Stomach (tissue), 4 donors: Measurements from ENCODE around the gene TAS2R10.

Source experiments
- CTCF ChIP-seq, 7 experiments: fragments of 450-650 bp in 4 of 7; fragments of 200-600 bp in 3 of 7; sonication (generic) in 3 of 7; IDR thresholded peaks; one replicate each; pipeline ENCODE4 v1.5.1; 2016 to 2019; ENCODE audit warnings: antibody characterized with exemption in 7 of 7, control low read depth in 2 of 7, mild to moderate bottlenecking in 1 of 7
- POLR2A ChIP-seq, 4 donors: fragments of 450-650 bp; IDR thresholded peaks; one replicate each; pipeline ENCODE4 v1.6.1; 2016; ENCODE audit warnings: antibody characterized with exemption in 4 of 4, control low read depth in 2 of 4, mild to moderate bottlenecking in 1 of 4, moderate library complexity in 1 of 4

GRCh38 chr12:10826258-10826657, at the start of gene TAS2R10:
- TF ChIP-seq CTCF (IDR thresholded peaks at IDR 0.05) (no peak), POLR2A (IDR thresholded peaks at IDR 0.05) (no peak)
